GM12874 (cell line): ENCODE measurements around the gene TMEM134.

Source experiments
- TF ChIP-seq, protein P1 (sequence below): IDR thresholded peaks from 2 replicates; pipeline ENCODE4 v1.5.1; 2011; ENCODE audit warnings: low read depth, mild to moderate bottlenecking, control low read depth, low read length, moderate library complexity; ENCODE audit not compliant: insufficient read depth

TMEM134 gene

DNA sequence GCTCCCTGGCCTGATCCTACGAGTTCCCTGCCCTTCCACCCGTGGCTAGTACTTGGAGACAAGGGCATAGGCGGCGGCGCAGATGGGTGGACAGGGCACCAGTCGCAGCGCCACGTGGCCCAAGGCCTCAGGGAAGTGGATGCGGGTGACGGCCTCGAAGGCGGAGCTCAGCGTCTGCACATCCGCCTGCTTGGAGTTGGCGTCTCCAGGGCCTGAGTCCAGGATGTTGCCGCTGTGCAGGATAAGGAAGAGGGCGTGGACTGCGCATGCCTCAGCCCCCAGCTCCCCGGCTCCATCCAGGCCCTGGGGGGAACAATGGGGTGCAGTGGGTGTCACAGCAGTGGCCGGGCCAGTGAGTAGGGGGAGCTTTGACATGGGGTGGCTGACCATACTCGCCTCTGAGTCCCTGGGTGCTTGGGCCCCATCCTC, 29.5 kb upstream of the TMEM134 start:
- TF ChIP-seq, protein P1, sequence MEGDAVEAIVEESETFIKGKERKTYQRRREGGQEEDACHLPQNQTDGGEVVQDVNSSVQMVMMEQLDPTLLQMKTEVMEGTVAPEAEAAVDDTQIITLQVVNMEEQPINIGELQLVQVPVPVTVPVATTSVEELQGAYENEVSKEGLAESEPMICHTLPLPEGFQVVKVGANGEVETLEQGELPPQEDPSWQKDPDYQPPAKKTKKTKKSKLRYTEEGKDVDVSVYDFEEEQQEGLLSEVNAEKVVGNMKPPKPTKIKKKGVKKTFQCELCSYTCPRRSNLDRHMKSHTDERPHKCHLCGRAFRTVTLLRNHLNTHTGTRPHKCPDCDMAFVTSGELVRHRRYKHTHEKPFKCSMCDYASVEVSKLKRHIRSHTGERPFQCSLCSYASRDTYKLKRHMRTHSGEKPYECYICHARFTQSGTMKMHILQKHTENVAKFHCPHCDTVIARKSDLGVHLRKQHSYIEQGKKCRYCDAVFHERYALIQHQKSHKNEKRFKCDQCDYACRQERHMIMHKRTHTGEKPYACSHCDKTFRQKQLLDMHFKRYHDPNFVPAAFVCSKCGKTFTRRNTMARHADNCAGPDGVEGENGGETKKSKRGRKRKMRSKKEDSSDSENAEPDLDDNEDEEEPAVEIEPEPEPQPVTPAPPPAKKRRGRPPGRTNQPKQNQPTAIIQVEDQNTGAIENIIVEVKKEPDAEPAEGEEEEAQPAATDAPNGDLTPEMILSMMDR = no peak

DNA sequence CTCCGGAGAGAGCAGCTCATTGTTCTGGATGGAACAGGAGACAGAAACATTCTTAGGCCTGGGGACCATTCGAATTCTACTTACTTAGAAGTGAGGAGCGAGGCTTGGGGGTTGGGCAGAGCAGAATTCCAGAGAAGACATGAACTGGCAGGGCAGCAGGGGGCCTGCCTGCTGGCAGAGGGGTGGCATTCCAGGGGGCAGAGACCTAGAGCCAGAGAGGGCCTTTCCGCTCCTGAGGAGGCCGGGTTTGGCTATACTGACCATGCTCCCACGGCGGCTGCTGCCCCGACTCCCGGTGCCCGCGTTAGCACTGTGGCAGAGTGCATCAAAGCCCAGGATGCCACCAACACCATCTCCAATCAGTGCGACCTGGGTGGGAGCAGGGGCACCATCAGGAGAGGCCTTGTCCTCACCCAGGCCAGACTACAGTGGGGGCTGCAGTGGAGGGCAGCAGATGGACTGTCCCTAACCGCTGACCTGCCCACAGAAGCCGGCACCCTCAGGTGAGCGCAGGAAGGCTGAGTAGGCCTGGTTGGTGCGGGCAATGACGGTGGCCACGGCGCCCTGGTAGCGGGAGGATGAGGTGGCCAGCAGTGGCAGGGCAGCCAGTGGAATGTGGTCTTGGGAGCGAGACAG, 28.7 kb upstream of the TMEM134 start:
- TF ChIP-seq, protein P1 = no peak

GRCh38 chr11:67496113-67496512, 27.1 kb upstream of the TMEM134 start:
- TF ChIP-seq, protein P1 = no peak

DNA sequence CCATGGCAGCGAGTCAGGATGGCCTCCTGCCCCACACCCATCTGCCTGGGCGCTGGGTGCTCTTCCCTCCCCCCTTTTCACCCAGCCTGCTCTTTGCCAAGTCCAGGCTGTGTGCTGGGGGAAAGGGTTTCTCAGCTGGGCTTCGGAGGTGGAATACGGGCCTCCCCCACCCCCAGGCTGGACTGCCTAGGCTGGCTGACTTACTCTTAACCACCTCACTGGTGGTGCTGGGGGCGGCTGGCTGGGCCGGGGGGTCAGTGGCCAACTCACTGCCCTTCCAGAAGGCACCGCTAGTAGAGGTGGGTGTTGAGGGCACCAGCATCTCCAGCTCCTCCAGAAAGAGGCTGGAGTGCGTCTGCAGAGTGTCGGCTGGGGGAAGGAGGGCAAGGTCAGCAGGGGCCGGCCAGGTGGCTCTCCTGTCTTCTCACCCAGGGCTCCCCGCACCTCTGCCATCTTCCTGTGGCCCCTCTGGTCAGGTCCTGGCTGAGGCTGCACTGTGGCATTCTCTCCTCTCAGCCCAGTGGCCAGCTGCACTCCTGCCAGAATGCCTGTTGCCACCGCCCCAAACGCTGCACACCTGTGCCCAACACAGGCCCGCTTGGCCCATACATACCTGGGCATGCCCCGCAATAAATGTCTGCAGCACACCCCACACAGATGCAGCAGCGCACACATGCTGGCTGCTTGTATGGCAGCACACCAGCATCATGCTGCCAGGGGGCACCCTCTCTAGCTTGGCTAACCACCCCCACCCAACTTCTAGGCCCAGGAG, 26.4 kb upstream of the TMEM134 start:
- TF ChIP-seq, protein P1 = no peak

- TF ChIP-seq, protein P1 = no peak
These were observed 25.6 kb upstream of the TMEM134 start for GRCh38 chr11:67494371-67495233.

DNA sequence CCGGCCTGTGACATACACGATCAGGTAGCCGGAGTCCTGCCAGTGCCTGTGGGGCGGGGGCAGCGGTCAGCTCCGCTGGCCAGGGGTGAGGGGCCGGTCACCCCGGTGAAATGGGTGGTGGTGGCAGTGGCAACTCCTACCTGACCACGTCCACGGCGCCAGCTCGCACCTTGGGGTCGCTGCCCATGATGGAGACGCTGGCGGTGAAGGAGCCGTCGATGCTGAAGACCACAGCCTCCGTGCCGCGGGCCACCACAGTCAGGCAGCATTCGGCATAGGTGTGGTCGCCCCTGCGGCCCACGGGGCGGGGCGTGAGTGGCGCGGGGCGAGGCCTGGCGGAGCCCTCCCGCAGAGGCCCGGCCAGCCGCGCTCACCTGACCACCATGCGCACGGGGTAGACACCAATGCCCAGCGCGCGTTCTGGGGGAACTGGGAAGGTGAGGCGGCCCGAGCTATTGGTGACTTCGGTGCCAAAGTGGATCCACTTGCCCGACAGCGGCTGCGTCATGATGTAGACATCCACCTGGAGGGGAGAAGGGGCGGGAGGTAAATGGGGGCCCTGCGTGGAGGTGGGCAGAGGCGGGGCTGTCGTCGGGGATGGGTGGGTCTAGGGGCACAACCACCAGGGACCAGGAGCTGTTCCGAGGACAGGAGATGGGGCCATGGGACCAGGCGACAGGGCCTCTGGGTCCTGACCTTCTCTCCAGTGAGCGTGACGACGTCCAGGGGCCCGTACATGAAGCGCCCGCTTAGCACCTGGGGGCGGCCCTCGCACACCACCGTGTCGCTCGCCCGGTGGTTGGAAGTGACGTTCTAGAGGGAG, 24.7 kb upstream of the TMEM134 start:
- TF ChIP-seq, protein P1 = no peak
